ENCODE measurements around the gene BCL6B.
A peak's percentile ranks its signal among the peaks of the same experiment; 100 is the strongest.

The BCL6B gene

DNA sequence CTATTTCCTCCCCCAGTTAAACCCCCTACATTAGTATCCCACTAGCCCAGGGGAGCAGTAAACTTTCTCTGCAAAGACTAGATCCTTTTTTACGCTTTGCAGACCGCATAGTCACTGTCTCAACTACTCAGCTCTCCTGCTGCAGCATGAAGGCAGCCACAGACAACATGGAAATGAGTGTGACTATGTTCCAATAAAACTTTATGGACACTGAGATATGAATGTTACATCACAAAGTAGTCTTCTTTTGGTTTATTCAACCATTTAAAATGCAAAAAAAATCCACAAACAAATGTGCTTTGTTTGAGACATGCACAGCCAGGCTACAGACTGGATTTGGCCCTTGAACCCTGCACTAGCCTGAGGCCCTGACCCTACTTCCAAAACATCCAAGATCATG, 12.3 kb upstream of the BCL6B start:
- DNase-seq, result no peak

DNA sequence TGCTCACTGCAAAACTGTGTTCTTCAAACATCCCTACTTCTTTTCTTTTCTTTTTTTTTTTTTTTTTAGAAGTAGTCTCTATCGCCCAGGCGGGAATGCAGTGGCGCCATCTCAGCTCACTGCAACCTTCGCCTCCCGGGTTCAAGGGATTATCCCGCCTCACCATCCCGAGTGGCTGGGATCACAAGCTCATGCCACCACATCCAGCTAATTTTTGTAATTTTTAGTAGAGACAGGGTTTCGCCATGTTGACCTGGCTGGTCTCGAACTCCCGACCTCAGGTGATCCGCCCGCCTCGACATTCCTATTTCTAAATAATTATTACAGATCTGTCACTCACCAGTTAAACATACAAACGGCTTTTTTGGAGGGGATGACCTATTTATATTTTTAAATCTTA, 11.4 kb upstream of the BCL6B start:
- DNase-seq, result no peak

DNA sequence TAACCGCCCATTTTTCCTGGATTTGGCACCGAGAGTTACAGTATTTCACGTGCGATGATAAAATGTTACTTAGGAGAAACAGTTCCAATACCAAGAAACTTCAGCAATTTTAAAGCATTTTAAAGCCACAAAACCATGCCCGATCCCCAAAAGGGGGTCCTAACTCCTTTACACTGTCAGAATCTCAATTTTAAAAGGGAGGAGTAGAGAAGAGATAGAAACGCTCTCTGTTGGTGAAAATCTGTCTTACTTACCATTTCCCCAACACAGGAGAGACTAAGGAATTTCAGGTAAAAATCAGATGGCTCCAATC, 11.0 kb upstream of the BCL6B start:
- no peak for DNase-seq

DNA sequence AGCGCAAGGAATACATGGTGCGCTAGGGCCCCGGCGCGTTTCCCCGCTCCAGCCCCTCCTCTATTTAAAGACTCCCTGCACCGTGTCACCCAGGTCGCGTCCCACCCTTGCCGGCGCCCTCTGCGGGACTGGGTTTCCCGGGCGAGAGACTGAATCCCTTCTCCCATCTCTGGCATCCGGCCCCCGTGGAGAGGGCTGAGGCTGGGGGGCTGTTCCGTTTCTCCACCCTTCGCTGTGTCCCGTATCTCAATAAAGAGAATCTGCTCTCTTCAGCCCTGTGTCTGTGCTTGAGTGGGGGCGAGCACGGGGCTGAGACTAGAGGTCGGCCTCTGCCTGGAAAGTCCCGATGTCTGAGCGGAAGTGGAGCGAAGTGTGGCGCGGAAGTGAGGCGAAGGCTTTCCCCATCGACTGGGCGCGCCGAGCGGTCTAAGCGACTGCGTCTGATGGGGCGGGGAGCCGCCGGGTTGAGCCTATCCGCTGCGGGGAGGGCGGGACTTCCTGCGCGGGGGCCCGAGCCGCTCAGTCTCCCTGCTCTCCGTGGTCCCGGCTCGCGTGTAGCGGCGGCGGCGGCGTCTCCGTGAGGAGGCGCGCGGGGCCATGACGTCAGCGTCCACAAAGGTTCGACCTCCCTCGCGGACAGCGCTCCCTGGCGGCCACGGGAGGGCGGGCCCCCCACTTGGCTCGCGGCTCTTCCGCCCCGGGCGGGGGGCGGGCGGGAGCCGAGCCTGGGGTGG, 8.4 kb upstream of the BCL6B start:
- peak; percentile 97 for DNase-seq

DNA sequence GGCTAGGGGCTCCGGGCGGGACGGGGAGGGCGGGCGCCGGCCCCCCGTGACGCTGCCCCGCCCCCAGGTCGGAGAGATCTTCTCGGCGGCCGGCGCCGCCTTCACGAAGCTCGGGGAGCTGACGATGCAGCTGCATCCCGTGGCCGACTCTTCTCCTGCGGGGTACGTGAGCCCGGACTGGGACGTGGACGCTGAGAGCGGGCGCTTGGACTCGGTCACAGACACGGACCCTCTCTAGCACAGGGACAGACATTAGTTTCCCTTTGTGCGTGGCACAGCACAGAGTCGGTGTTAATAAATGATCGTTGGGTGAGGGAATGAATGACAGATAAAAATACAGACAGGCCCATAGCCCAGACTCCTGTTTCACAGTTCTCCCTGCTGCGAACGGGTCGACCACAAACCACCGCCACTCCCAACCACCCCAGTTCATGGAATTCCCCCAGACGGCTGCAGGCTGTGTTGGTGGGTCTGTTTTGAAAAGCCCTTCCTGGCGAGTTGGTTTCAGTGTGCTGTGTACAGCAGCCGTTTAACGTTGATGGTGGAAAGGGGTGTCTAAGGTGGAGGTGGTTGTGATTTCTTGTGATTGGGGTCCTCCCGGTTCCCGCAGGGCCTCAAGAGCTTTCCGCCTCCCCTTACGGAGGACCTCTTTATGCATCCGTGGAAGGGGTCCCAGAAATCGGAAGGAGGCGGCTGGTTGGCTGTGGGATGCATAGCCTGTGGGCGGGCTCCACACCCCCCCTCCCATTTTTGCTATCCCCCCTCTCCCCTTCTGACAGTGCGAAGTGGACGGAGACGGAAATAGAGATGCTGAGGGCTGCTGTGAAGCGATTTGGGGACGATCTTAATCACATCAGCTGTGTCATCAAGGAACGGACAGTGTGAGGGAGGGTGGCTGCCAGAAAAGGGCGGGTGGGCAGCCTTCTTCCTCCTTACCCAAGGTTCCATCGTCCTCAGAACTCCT, 7.6 kb upstream of the BCL6B start:
- DNase-seq, result peak; percentile 71

DNA sequence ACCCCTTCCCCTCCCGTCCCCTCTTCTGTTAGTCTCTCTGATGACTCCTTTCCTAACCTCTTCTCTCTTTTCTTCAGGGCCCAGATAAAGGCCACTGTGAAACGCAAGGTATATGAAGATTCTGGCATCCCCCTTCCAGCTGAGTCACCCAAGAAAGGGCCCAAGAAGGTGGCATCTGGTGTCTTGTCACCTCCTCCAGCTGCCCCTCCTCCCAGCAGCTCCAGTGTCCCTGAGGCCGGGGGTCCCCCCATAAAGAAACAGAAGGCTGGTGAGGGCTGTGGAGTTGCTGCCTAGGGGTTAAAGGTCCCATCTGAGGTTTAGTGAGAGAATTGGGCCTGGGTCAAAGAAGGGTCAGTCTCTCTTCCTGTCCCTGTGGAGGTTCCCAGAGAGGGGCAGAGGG, 6.4 kb upstream of the BCL6B start:
- no peak for DNase-seq

DNA sequence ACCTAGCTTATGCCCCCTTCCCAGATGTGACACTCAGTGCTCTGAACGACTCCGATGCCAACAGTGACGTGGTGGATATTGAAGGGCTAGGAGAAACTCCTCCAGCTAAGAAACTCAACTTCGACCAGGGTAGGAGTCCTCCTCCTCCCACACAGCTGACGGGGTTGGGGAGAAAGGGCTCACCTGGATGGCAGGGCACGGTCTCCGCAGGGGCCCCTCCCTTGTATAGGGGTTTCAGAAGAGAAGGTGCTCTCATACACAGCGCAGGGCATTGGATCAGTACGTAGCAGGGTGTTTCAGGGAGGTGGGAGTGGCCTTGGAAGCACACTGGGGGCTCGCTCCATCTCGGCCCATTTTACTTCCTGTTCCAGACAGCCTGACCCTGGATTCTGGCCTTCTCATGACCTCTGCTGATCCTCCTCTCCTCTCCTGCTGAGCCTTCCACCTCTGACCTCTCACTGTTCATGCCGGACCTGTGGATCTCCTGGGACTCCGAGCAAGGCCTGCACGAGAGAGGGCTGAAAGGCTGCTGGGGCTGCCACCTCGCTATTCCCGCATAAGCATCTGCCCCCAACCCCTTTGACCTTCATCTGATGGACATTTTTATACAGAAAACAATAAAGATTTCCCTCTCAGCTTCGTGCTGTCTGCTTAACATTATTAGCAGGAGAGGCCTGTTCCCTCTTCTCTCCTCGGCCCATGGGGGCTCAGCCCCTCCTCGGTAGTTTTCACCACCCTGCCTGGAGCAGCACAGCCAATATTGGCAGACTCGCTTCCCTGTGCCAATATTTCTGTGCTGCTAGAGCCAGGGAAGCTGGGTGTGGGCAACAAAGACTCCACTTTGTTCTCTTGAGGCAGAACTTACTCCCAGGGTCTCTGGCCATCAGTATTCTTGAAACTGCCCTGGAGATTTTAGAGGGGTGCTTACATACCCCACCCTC, 5.7 kb upstream of the BCL6B start:
- no peak for DNase-seq

DNA sequence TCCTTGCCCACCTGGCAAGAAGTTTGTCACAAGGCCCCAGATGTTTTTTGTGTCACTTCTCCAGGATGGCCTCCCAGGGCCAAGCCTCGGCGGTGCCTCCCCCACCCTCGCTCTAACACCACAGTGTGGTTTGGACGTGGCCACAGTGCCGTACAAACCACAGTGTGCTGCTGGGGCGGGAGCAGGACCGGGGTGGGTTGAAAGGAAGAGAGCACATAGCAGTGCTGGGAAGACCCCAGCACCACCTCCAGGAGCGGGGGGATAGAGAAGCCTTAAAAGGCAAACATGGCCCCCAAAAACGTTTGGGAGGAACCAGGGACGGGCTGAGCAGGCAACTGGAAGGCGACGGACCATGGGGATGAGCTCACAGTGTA, 5.0 kb upstream of the BCL6B start:
- DNase-seq, result no peak

DNA sequence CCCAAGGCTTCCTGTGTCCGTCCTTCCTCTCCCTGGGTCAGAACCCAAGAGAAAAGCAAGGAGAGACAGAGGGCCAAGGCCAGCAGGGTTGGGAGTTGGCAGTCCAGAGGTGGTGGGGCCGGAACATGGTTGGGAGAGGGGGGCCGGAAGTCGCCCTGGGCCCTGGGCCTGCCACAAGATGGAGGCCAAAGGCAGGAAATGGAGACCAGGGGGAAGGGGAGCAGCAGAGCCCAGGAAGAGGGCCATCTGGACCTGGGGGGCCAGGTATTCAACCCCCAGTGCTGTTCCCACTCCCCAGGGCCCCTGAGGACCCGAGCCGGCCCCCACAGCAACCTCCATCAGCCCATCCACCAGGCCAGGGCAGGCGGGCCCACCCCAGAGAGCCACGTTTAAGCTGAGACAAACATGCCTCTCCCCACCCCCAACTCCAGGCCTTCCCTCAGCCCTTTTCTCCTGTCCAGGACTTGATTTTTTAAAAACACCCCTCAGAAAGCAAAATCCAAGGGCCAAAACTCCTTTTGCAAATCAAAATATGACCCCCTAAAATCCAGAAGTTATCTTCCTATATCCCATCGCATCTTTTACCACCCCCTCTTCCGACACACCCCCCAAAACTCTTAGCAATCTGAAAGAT, 4.4 kb upstream of the BCL6B start:
- no peak for DNase-seq

DNA sequence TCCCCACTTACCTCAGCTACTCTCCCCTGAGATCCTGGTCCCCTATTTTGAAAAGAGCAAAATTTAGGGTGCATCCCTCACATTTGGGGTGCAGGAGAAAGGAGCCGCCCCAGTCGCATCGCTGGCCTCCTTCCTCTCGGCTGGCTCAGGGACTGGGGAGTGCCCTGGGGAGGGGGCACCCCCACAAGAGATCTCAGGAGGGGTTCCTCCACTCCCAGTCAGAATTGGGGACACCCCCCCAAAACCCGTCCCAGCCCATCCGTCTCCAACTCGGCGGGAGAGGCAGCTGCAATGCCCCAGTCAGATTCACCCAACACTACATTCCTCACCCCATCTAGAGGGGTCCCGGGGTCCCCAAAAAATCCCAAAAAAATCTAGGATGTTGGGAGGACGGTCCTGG, 3.5 kb upstream of the BCL6B start:
- no peak for DNase-seq

DNA sequence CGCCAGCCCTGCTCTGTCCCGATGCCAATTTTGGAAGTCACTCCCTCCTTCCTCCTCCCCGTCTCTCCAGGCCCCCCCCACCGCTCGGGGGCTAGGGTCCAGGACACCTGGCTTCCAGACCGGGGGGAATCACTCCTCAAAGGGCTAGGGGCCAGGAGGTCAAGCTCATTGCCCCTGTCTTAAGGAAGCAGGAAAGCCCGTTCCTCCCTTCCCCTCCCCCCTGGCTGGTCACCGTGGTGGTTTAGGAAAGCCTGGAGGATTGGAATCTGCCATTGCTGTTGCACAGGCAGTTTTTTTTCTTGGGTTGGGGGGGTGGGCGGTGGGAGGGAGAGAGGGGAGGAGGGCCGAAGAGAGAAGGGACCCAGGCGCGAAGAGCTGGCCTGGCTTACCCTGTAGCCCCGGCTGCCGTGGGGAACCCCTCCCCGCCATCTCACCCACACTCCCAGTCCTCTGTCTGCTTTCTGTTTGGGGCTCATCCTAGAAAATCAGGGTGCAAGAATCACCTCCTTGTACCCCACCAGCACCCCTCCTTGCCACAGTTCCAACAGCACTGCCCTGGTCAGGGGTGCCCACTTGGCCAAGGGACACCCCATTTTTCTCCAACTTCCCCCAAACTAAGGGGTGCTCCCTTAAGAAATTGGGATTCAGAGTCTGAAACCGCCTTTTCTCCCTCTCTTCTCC, 2.9 kb upstream of the BCL6B start:
- no peak for DNase-seq

DNA sequence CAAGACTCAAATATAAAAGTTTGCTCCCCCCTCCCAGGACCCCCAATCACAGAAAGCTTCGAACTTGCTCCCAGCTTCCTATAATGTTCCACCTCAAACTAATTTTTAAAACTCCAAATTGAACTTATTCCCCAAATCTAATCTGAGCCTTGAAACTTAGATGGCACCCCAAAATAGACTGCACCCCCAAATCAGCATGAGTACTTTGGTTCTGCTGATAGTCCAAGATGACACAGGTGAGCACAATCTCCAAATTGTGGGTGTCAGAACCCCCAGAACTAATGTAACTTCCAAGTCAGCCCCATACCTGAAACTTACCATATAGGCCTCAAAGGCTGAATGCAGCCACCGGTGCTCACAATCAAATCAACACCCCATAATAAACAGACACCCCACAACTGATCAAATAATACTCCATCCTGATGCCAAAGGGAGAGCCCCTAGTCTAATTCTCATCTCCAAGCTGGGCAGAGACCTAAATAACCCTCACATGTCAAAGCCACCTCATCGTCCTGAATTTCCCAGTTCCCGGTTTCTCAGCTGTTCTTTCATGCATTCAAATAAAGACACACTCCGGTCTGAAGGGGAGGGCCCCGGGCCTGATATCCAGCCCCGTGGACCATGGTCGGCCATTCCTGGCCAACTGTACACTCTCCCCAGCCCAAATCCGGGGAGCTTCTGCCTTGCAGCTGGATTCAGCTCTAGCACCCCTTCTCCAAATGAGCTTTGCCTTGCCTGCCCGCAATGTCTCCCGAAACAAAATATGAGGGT, 1.8 kb upstream of the BCL6B start:
- DNase-seq, result no peak

DNA sequence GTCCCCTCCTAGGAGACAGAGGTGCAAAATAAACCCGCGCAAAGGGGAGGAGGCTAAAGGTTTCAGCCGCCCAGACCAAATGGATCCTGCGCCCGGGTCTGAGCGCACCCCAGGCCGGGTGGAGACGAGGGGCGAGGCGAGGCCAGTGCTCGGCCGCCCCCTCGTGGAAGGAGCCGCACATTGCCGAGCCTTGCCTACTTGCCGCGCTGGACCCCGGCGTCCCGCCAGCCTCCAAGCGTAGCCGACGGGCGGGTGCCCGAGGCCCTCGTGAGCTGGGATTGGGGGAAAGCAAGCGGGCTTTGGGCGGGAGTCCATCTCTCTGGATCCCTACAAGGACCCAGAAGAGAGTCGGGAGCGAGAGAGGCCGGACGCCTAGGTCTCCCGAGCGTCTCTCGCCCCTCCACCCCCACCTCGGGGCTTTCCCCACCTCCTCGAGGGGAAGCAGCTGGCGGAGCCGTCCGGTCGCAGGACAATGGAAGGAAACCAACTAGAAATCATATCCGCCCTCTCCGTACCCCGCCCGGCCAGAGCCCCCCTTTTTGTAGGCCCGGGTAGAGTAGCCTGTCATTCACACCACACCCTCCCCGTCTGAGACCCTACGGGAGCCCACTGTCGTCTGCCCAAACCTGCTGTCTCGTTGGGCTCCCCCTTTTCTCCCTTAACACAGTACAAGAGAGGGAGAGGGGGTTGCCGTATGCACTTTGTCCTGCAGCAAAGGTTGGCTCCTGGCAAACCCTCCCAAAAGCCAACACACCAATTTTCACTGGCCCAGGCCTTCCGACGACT, 664 bp upstream of the BCL6B start:
- peak; percentile 75 for DNase-seq

DNA sequence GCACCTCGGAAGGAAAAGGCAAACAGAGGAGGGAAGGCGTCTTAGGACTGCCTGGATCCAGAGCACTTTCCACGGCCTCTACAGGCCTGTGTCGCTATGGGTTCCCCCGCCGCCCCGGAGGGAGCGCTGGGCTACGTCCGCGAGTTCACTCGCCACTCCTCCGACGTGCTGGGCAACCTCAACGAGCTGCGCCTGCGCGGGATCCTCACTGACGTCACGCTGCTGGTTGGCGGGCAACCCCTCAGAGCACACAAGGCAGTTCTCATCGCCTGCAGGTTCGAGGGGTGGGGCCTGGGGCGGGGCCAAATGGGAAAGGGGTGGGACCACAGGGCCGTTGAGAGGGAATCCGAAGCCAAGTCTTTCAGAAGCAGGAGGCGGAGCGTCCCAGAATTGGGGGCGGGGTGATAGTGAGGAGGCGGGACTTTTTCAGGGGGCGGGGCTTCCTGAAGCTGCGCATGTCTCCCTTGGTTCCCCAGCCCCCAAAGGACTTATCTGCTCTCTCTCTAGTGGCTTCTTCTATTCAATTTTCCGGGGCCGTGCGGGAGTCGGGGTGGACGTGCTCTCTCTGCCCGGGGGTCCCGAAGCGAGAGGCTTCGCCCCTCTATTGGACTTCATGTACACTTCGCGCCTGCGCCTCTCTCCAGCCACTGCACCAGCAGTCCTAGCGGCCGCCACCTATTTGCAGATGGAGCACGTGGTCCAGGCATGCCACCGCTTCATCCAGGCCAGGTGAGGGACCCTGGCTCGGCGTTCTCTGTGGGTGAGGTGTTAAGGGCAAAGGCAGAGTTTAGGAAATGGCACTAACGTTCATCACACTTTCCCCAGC, 939 bp downstream of the BCL6B start:
- DNase-seq, result peak; percentile 88

DNA sequence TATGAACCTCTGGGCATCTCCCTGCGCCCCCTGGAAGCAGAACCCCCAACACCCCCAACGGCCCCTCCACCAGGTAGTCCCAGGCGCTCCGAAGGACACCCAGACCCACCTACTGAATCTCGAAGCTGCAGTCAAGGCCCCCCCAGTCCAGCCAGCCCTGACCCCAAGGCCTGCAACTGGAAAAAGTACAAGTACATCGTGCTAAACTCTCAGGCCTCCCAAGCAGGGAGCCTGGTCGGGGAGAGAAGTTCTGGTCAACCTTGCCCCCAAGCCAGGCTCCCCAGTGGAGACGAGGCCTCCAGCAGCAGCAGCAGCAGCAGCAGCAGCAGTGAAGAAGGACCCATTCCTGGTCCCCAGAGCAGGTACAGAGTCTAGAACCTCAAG, 1.5 kb downstream of the BCL6B start:
- no peak for DNase-seq

DNA sequence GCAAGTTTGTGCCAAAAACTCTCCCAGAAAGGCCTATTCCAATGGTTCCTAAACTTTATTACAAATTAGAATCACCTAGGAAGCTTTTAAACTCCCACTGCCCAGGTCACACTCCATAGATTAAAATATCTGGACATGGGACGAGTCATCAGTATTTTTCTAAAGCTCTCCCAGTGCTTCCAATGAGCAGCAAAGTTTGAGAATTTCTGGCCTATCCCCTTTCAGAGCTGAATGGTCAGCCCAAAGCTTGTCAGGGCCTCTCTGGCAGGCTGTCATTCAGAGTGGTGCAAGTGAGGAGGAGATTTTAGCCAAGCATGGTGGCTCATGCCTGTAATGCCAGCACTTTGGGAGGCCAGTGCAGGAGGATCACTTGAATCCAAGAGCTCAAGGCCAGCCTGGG, 2.4 kb downstream of the BCL6B start:
- no peak for DNase-seq

DNA sequence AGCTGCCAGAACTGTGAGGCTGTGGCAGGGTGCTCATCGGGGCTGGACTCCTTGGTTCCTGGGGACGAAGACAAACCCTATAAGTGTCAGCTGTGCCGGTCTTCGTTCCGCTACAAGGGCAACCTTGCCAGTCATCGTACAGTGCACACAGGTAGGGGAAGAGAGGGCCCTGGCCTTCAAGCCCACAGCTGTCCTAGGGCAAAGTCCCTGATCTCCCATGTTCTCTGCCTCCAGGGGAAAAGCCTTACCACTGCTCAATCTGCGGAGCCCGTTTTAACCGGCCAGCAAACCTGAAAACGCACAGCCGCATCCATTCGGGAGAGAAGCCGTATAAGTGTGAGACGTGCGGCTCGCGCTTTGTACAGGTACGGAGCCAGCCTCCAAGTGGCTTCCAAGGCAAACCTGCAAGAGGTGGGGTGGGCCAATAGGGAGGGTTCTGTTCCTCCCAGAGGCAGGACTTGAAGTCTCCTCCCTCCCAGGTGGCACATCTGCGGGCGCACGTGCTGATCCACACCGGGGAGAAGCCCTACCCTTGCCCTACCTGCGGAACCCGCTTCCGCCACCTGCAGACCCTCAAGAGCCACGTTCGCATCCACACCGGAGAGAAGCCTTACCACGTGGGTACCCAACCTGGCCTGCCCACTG, 3.7 kb downstream of the BCL6B start:
- DNase-seq, result no peak

DNA sequence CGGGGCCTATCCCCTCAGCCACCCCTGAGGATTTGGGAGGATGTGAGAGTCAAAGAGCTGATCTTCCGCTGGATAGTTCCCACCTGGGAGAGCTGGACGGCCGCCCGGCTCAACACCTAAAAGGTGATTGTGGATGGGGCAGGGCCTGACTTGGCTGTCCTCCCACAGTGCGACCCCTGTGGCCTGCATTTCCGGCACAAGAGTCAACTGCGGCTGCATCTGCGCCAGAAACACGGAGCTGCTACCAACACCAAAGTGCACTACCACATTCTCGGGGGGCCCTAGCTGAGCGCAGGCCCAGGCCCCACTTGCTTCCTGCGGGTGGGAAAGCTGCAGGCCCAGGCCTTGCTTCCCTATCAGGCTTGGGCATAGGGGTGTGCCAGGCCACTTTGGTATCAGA, 4.5 kb downstream of the BCL6B start:
- DNase-seq, result no peak

DNA sequence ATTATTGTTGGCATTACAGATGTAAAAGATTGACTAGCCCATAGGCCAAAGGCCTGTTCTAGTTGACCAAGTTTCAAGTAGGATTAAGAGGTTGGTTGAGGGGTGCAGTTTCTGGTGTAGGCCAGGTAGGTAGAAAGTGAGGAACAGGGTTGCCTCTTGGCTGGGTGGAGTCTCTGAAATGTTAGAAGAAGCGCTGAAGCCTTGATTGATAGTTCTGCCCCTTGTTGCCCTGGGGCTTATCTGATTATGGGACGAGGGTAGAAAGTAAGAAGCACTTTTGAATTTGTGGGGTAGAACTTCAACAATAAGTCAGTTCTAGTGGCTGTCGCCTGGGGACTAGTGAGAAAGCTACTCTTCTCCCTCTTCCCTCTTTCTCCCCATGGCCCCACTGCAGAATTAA, 6.2 kb downstream of the BCL6B start:
- no peak for DNase-seq
